ENCODE results near the gene RPL4.

RPL4 gene

DNA sequence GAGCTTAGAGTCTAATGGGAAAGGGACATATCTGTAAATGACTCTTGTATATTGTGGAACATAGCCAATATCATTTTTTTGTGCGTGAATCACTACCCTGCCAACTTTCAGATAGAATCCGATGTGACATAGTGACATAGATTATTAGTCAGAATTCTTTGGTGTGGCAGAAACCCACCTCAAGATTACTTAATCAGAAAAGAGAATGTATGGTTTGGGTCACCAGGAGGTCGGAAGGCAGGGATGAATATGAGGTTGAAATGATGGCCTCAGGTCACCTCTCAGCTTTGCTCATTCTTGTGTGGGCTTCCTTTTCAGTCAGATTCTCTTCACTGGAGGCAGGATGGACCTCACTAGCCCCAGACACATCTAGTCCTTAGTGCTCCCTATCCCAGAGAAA, 48.4 kb downstream of the RPL4 start:
- DNase-seq (ENCODE audit: low read depth in 2 of 2): no peak

DNA sequence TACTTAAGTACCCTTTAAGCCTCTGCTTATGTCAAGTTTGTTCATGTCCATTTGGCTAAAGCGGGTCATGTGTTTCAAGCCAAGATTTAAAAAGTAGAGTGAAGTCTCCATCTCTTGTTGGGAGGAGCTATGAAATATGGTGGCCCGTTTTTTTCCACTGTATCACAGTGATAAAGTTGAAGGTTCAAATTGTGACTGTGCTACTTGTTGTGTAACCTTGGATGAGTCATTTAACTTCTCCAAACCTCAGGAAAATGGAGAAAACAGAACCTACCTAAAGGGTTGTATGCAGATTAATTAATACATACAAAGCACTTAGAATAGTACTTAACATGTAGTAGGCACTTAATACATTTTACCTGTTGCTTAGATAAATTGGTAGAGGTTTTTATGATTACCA, 50.5 kb downstream of the RPL4 start:
- no peak for DNase-seq (ENCODE audit: low read depth in 2 of 2)

DNA sequence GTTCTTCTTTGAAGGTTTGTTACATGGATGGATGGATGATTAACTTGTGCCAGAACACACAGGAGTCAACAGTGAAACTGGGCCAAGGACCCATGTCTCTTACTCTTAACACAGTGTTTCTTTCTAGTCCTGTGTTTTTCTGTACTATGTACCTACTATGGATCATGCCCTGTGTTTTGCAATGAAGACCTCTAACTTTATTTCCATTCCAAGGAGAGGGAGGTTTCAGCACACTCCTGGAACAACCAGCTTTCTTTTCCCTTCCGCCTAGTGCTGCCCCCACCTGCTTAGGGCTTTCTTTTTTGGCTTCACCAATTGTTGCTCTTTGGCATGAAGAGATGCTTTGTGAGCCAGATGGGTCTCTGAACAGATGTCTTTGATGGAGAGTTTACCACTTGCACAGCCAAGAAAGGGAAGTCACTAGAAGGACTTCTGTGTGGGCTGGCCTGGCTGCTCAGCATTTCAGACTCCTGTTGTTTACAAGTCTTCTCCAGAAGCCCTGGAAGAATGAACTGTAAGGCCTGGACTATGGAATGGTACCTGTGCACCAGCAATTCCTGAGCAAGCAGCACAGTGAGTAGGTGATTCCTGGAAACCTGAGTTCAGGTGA, 51.6 kb downstream of the RPL4 start:
- DNase-seq (ENCODE audit: low read depth in 2 of 2): no peak

DNA sequence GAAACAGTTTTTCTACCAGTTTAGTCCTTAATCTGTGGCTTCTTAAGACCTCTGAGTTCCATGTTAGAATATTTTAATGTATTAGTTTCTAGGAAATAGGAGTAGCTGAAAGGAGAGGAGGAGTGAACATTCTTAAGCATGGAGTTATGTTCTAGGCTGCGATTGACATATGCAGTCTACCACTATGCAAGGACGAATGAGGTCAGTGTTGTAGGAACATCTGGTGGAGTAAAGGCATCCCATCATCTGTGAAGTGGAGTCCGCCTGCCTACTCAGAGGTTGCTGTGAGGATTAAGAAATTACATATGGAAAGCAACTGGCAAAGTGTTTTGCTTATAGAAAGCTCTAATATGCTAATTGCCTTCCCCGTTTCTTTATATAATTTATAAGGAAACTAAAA, 52.2 kb downstream of the RPL4 start:
- no peak for DNase-seq (ENCODE audit: low read depth in 2 of 2)
